Ectodermal cell (in vitro differentiated cells): ENCODE data around the gene PARP8.
"Not testable (repeated sequence)": the region's sequence is repeated elsewhere in the genome, so short reads cannot be mapped to it uniquely, and the experiment has no call there.

Experiments used
- H3K27ac ChIP-seq: 2 replicates; pipeline ENCODE4 v1.7.0; 2013; ENCODE audit warnings: mild to moderate bottlenecking, low read depth, low read length; ENCODE audit not compliant: insufficient read depth, poor library complexity, severe bottlenecking
- H3K27me3 ChIP-seq: 2 replicates; pipeline ENCODE4 v1.7.0; 2013; ENCODE audit warnings: mild to moderate bottlenecking, low read length; ENCODE audit not compliant: insufficient read depth, control insufficient read depth, poor library complexity, severe bottlenecking
- H3K36me3 ChIP-seq: one replicate; pipeline ENCODE4 v1.7.0; 2013; ENCODE audit warnings: low read length; ENCODE audit not compliant: control insufficient read depth, insufficient read depth
- H3K4me1 ChIP-seq: one replicate; pipeline ENCODE4 v1.7.0; 2013; ENCODE audit warnings: low read length; ENCODE audit not compliant: control insufficient read depth, insufficient read depth
- H3K4me3 ChIP-seq: 2 replicates; pipeline ENCODE4 v1.7.0; 2013; ENCODE audit warnings: low read depth, low read length, control low read depth; ENCODE audit not compliant: insufficient read depth
- H3K9me3 ChIP-seq: 2 replicates; pipeline ENCODE4 v1.7.0; 2013; ENCODE audit warnings: mild to moderate bottlenecking, low read length, moderate library complexity; ENCODE audit not compliant: control insufficient read depth
- WGBS, 2 experiments: methylation state at CpG; one replicate each; pipeline ENCODE4 v1.1.7; 2013; ENCODE audit warnings: missing lambda C conversion rate in 2 of 2; 5-methylcytosine and 5-hydroxymethylcytosine counted together

Gene PARP8

DNA sequence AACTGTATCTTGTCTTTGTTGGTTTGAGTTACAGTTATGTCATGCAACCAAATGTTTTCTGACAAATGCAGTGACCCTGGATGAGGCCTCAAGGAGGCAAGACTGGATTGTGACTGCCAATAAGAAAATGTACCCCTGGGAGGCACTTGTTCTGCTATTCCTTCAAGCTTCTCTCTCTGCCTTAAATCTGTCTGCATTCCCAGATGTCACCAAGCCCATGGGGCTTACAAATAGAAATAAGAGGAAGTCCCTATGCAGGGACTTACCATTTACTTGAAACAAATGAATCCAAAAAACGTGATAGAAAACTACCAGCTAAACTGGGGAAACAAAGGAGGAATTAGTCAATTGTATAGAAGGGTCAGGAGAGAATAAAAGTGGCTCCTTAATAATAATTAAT lies 8.2 kb upstream of the PARP8 start:
- Histone ChIP-seq H3K27ac (no peak overlapping the region), H3K9me3 (no peaks in the 10 kb centered on the region), H3K4me3 (no peak overlapping the region), H3K36me3 (no peaks in the 10 kb centered on the region), H3K4me1 (no peaks in the 10 kb centered on the region), H3K27me3 (no peaks in the 10 kb centered on the region)
- 89% methylated on average over 1 of the region's 1 CpG; no CpG with 5 or more reads in 1 of the 2 experiments for WGBS, 2 experiments

- Histone ChIP-seq H3K9me3 (no peaks in the 10 kb centered on the region), H3K4me3 (no peak overlapping the region), H3K36me3 (no peaks in the 10 kb centered on the region), H3K27ac (no peak overlapping the region), H3K27me3 (no peaks in the 10 kb centered on the region), H3K4me1 (no peaks in the 10 kb centered on the region)
- WGBS, 2 experiments: 91 to 95% methylated on average over 4 of the region's 4 CpGs
Observed at GRCh38 chr5:50663636-50664035, 2.8 kb upstream of the PARP8 start.

DNA sequence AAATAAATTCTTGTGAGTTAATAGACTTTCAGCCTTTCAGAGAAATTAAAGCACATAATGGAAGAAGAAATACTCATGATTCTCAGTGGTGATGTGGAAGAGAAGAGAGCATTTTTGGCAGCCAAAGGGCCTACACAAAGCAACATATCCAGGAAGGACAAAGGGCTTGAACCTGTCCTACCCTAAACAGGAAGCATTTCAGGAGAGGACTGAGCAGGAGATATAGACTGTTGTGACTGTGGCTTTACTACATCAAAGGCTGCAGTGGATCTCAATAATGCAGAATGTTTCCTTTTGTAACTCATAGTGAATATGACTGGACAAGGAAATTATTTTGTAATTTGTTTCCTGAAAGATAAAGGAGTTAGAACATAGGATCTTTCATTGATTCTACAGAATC lies 1.3 kb upstream of the PARP8 start:
- H3K4me3 ChIP-seq: no peak overlapping the region
- H3K9me3 ChIP-seq: no peaks in the 10 kb centered on the region
- H3K27me3 ChIP-seq: no peaks in the 10 kb centered on the region
- no peaks in the 10 kb centered on the region for H3K36me3 ChIP-seq
- peaks cover 4% of the 10 kb centered on the region for H3K4me1 ChIP-seq
- no peak overlapping the region for H3K27ac ChIP-seq

DNA sequence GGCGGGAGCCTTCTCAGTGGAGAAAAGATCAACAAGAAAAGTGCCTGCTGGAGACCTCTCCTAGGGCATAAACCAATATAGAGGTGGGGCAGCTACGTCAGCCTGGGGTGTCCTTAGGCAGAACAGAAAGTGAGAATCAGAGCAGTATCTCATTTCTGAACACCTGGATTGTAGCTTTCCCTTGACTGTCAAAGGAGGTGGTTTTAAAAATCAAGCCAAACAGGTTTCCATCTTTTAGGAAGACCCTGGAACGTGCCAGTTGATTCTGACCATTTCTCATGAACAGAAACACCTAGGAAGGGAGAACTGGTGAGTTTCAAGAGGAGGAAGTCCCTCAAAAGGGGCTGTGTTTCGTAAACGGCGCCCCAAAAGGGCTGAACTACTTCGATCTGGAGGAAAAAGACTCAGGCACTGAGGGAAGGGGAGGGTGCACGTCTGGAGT lies 655 bp upstream of the PARP8 start:
- peak overlapping the region; percentile 94 for H3K4me3 ChIP-seq
- H3K27ac ChIP-seq: not testable (repeated sequence)
- 44 to 52% methylated on average over 8 of the region's 8 CpGs for WGBS, 2 experiments

GRCh38 chr5:50667023-50667652 lies 701 bp downstream of the PARP8 start:
- peaks cover 4% of the 10 kb centered on the region for H3K4me1 ChIP-seq
- peak overlapping the region; percentile 94 for H3K4me3 ChIP-seq
- H3K9me3 ChIP-seq: no peaks in the 10 kb centered on the region
- H3K27me3 ChIP-seq: no peaks in the 10 kb centered on the region
- H3K27ac ChIP-seq: peak overlapping the region; percentile 85
- H3K36me3 ChIP-seq: no peaks in the 10 kb centered on the region
- WGBS, 2 experiments: 0% methylated on average over 46 of the region's 46 CpGs

More for the DNA sequence above, 655 bp upstream of the PARP8 start:
- H3K36me3 ChIP-seq, H3K27me3 ChIP-seq, H3K9me3 ChIP-seq, H3K4me1 ChIP-seq: not testable (repeated sequence)

GRCh38 chr5:50667653-50668595 lies 1.5 kb downstream of the PARP8 start:
- 0 to 1% methylated on average over 44 to 46 of the region's 46 CpGs for WGBS, 2 experiments
- no peaks in the 10 kb centered on the region for H3K9me3 ChIP-seq
- H3K27ac ChIP-seq: peak overlapping the region; percentile 85
- H3K36me3 ChIP-seq: no peaks in the 10 kb centered on the region
- H3K4me1 ChIP-seq: peaks cover 4% of the 10 kb centered on the region
- H3K4me3 ChIP-seq: peak overlapping the region; percentile 94
- H3K27me3 ChIP-seq: no peaks in the 10 kb centered on the region

GRCh38 chr5:50668636-50669035 lies 2.2 kb downstream of the PARP8 start:
- WGBS, 2 experiments: 25% methylated on average over 1 of the region's 1 CpG; no CpG with 5 or more reads in 1 of the 2 experiments
- not testable (repeated sequence) for H3K9me3 ChIP-seq, H3K27ac ChIP-seq, H3K36me3 ChIP-seq, H3K27me3 ChIP-seq, H3K4me1 ChIP-seq
- peak overlapping the region; percentile 94 for H3K4me3 ChIP-seq

GRCh38 chr5:50672663-50673062 lies 6.2 kb downstream of the PARP8 start:
- H3K9me3 ChIP-seq: no peaks in the 10 kb centered on the region
- H3K4me1 ChIP-seq: peaks cover 4% of the 10 kb centered on the region
- no peak overlapping the region for H3K27ac ChIP-seq
- H3K36me3 ChIP-seq: no peaks in the 10 kb centered on the region
- H3K27me3 ChIP-seq: no peaks in the 10 kb centered on the region
- WGBS, 2 experiments: 85 to 100% methylated on average over 2 of the region's 2 CpGs
- H3K4me3 ChIP-seq: no peak overlapping the region

GRCh38 chr5:50673444-50673843 lies 7.0 kb downstream of the PARP8 start:
- H3K36me3 ChIP-seq, H3K27ac ChIP-seq, H3K4me3 ChIP-seq, H3K27me3 ChIP-seq, H3K9me3 ChIP-seq, H3K4me1 ChIP-seq: not testable (repeated sequence)
- 95 to 98% methylated on average over 2 to 3 of the region's 3 CpGs for WGBS, 2 experiments

GRCh38 chr5:50675385-50675784 lies 8.9 kb downstream of the PARP8 start:
- no peaks in the 10 kb centered on the region for H3K36me3 ChIP-seq
- H3K27me3 ChIP-seq: no peaks in the 10 kb centered on the region
- H3K4me1 ChIP-seq: no peaks in the 10 kb centered on the region
- H3K27ac ChIP-seq: no peak overlapping the region
- H3K9me3 ChIP-seq: no peaks in the 10 kb centered on the region
- no peak overlapping the region for H3K4me3 ChIP-seq
- WGBS, 2 experiments: 91 to 96% methylated on average over 15 of the region's 15 CpGs
